HG03378 (cell line): ENCODE data around the gene CACNA2D2.

Source experiments
- ATAC-seq: cut with Tn5 transposase; IDR thresholded peaks from one replicate; pipeline ENCODE4 v1.9.1; 2021; ENCODE audit warnings: mild to moderate bottlenecking, moderate library complexity; ENCODE audit not compliant: unreplicated experiment

The CACNA2D2 gene

GRCh38 chr3:50503504-50504342, at the start of gene CACNA2D2:
TSS of gene CACNA2D2 (minus strand) at chr3:50503634. CDS start at chr3:50503423, 211 bp downstream.
- ATAC-seq: no peak

GRCh38 chr3:50552598-50552997, 49.2 kb upstream of the CACNA2D2 start:
- ATAC-seq: no peak

DNA sequence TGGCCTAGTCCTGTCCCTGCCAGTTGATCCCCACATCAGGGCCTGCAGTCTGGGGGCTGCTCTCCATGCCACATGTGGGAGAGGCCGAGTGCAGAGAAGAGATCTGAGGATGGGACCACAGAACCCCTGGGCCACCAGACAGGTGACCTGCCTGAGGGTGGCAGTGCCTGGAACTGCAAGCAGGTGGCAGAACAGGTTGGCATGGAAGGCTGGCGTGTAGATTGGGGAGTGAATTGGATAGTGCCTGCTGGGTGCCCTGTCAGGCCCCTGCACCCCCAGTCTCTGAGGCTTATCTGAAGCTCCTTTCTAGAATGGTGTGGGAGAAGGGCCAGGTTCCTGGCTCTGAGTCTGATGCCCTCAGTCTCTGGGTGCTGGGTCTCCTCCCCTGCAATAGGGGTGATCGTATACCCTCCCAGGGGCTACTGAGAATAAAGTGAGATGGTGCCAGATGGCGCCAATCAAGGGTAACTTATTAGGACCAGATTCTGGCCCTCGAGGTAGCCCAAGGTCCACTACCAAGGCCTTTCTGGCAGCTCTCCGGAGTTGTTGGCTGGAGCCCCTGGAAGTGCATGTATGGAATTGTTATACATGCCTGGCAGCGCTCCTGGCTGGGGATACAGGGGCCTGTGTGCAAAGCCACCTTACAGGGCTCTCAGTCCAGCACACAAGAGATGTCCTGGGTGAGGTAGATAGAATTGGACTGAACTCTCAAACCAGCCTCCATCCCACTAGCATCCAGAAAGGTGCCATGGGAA, 48.4 kb upstream of the CACNA2D2 start:
- no peak for ATAC-seq

DNA sequence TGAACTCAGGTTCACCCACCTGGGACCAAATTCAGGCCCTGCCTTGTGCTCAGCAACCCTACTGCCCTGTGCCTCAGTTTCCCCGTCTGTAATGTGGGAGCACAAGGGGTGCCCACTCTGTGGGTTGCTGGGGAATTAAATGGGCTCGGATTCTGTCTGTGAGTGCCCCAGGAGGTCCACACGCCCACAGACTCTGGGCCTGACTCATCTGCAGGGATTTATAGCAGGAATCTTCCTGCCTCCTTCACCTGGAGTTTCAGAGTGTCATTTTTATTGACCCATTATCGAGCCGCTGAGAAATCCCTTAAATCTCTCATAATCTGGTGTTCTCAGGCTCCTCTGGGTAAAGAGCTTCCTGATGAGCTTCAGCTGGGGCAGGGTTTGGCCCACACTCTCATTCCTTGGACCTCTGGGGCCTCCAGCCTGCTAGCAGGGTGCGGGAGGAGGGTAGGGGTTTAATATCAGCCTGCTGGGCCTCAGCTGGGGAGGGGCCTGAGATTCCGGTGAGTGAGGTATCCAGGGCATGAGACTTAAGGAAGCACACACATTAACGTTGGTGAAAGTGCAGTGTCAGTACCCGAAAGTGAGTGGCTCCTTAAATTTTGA, 47.7 kb upstream of the CACNA2D2 start:
- ATAC-seq: no peak

- ATAC-seq: no peak
Measured at GRCh38 chr3:50550079-50550736, 46.8 kb upstream of the CACNA2D2 start.

DNA sequence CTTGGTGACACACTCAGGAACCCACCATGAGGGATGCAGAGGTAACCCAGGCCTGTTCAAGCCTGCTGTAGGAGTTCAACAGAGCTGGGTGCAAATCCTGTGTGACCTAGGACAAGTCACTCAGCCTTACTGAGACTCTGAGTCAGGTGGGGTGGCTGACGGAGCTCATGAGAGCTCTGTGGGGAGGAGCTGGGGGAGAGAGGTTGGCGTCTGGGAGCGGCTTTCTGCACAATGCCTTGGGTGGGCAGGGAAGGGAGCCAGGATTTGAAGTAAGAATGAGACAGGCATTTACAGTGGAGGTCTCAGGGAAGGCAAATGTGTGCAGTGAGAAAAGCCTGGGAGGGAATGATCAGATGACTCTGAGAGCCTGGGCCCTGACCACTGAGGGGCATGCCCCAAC, 45.8 kb upstream of the CACNA2D2 start:
- no peak for ATAC-seq

GRCh38 chr3:50545781-50546180, 42.3 kb upstream of the CACNA2D2 start:
- no peak for ATAC-seq

DNA sequence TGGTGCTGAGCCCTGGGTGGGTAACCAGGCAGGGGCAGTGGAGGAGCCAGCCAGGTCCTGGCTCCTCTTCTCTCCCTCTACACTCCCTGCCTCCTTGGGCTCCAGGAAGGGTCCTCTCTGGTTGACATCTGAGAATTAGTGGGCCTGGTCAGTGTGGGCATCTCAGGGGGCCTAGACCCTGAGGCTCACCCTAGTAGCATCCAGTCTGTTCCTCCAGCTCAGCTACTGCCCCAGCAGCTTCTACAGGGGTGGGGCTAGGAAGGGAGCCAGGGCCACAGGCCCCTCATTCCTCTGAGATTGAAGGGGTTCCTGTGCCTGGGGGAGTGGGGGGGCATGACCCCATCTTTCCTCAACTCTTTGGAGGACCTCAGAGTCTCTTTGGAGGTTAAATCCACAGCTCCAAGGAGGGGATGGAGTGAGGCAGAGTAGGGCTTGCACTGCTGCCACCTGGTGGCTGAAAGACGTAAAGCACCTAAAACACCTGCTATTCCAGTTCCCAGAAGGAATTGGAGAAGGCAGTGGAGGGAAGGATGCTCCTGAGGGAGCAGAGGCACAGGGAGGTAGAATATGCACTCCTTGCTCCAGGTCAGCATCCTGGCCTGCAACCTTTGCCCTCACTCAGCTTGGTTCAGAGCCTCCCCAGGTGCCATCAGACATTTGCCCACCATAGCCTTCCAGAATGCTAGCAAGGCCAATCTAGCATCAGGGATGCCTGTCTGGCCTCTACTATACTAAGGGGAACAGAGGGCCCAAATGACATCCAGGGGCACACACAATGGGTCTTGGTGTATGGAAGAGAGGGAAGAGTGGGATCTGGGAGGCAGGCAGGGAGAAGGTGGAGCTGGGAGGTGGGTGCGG, 39.0 kb upstream of the CACNA2D2 start:
- ATAC-seq: no peak

DNA sequence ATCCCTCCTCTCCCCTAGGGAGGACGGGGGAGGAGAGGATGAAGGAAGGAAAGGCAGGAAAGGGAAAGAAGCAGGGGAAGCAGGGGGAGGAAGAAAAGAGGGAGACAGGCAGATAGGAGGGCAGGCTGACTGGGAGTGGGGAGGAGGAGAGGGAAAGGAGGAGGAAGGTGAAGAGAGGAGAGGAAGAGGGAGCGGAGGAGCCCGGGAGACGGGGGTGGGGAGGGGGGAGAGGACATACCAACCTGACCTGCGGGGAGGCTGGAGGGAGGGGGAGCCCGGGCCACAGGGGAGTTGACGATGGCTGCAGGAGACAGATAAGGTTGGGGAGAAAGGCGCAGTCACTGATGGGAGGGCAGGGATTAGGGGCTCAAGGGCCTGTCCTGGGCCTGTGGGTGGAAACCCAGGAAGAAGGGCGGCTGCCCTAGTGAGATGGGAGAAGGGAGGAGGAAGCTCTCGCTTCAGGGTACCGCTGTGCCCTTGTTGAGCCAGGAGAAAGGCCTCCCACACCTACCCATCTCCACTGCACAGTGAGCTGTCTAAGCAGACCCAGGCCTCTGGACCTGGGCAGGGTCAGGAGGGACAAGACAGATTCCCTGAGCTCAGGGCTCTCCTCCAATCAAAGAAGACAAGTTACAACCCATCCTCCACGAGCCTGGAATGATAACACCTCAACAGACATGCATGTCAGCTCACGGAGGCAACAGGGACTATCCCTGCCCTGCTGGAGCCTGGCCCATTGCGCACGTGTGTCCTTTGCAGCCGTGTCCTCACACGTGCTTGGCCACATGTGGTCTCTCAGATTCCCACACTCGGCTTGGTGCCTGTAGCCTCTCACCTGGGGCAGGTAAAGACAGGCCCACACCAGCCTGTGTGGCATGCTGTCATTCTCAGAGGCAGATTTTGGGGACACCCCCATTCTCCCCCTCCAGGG, 36.2 kb upstream of the CACNA2D2 start:
- no peak for ATAC-seq

- ATAC-seq: no peak
Measured at GRCh38 chr3:50537421-50538129, 34.1 kb upstream of the CACNA2D2 start.

- no peak for ATAC-seq
Measured at GRCh38 chr3:50536471-50537180, 33.2 kb upstream of the CACNA2D2 start.

- no peak for ATAC-seq
Measured at GRCh38 chr3:50534681-50535330, 31.4 kb upstream of the CACNA2D2 start.

- ATAC-seq: no peak
Measured at GRCh38 chr3:50533807-50534461, 30.5 kb upstream of the CACNA2D2 start.

DNA sequence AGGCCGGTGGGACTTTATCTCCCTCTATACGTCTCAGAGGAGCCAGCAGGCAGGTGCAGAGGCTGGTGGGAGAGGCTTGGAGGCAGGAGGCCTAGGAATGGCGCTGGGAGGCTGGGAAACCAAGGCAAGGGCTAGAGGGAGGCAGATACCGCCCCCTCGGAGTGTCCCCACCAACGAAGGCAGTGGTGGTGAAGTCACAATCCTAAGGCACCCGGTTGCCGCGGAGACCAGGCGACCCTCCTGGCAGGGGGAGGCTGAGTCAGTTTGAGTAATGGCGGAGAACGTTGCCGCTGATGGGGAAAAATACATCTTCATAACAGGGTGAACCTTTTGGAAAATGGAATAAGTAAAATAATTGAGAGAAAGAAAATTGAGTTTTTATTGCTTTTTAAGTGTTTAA, 29.9 kb upstream of the CACNA2D2 start:
- ATAC-seq: no peak

DNA sequence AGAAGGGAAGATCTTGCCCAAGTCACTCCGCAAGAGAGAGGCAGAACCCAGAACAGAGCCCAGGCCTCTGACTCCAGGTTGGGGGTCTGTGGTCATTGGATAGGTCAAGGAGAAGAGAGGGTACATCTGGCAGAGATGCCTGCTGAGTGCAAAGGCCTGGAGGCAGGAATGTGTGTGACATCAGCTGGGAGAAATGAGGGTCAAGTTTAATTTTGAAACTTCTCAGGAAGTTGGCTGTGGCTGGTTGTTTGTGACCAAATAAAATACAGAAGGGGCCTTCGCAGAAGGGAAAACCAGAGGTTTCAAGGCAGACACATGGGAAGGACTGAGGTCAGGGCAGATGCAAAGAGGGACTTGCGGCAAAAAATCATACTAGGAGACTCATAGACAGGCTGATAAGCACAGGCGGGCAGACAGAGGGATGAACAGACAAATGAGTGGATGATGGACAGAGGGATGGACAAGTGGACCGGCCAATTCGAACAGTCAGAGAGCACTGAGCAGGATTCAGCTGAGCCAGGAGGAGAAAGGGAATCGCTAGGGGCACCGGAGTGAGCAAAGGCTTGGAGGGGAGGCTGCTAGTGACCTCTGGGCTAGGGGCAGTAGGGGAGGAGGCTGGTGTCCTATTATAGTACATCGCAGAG, 28.8 kb upstream of the CACNA2D2 start:
- no peak for ATAC-seq

DNA sequence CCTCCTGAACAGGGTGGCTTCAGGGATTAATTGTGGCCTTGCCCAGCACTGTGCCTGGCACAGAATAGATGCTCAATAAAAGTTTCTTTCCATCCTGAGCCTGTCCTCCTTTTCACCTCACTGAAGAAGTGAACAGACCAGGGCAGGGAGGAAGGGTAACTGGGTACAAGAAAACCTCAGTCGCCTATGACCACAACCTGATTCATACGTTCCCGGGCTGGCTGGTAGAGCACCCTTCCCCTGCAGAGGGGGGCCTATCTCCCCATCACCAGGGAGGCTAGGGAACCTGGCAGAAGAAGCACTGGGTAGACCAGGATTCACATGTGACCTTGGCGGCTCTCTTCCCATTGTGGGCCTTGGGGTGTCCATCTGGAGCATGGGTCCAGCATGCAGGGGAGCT, 27.8 kb upstream of the CACNA2D2 start:
- ATAC-seq: no peak
